K562 (cell line): Measurements from ENCODE around the gene MAML3.

Source experiments
- CHD1 ChIP-seq: fragments of 200-600 bp; sonication (generic); IDR thresholded peaks from one replicate; pipeline ENCODE4 v1.6.1; 2012; ENCODE audit warnings: mild to moderate bottlenecking, moderate library complexity, low read length, inconsistent platforms
- DMBX1 ChIP-seq: fragments of 250-450 bp; sonication (Bioruptor Pico); IDR thresholded peaks from 2 replicates; pipeline ENCODE4 v1.8.0; 2022; ENCODE audit warnings: inconsistent platforms, mild to moderate bottlenecking, moderate library complexity, borderline replicate concordance
- FOXK2 ChIP-seq, 2 experiments: fragments of 450-650 bp; IDR thresholded peaks in 1 of 2; conservative IDR thresholded peaks in 1 of 2; 2 replicates each; pipeline ENCODE4 v1.6.1; 2016; ENCODE audit warnings: low read depth in 2 of 2, mild to moderate bottlenecking in 1 of 2
- KDM1A ChIP-seq, 2 experiments: fragments of 450-650 bp; IDR thresholded peaks; 2 replicates each; pipeline ENCODE4 v1.6.1; 2016; ENCODE audit warnings: mild to moderate bottlenecking in 2 of 2
- NFIX ChIP-seq: fragments of 250-450 bp; sonication (Bioruptor Pico); IDR thresholded peaks from 2 replicates; pipeline ENCODE4 v1.4.0; 2020; ENCODE audit warnings: low read depth, mild to moderate bottlenecking, moderate library complexity
- NFYB ChIP-seq: IDR thresholded peaks from 2 replicates; pipeline ENCODE4 v1.6.1; 2011; ENCODE audit warnings: mild to moderate bottlenecking, moderate library complexity; ENCODE audit not compliant: insufficient read length; ENCODE audit errors: extremely low read depth
- NR2C2 ChIP-seq, 2 experiments: fragments of 200-800 bp in 1 of 2; sonication (Bioruptor generic) in 1 of 2; sonication (generic) in 1 of 2; formaldehyde crosslinking in 1 of 2; IDR thresholded peaks; 2 replicates each; pipeline versions ENCODE4 v1.6.1 to v1.8.0; 2016 to 2022; ENCODE audit warnings: mild to moderate bottlenecking in 1 of 2, missing compliant biosample characterization in 1 of 2, missing genetic modification characterization in 1 of 2, missing genetic modification reagents in 1 of 2
- POLR2A ChIP-seq: fragments of 450-650 bp; conservative IDR thresholded peaks from 2 replicates; pipeline ENCODE4 v1.6.1; 2016
- TAF7 ChIP-seq: fragments of 450-650 bp; IDR thresholded peaks from 2 replicates; pipeline ENCODE4 v1.6.1; 2016; ENCODE audit warnings: missing genetic modification characterization, missing compliant biosample characterization
- TF ChIP-seq, protein P1 (sequence below): sonication (generic); formaldehyde crosslinking; IDR thresholded peaks from 2 replicates; pipeline ENCODE4 v1.5.0; 2020; ENCODE audit warnings: missing genetic modification reagents

GRCh38 chr4:139776235-139776634 is 377.7 kb downstream of the MAML3 start:
- TF ChIP-seq, protein P1, sequence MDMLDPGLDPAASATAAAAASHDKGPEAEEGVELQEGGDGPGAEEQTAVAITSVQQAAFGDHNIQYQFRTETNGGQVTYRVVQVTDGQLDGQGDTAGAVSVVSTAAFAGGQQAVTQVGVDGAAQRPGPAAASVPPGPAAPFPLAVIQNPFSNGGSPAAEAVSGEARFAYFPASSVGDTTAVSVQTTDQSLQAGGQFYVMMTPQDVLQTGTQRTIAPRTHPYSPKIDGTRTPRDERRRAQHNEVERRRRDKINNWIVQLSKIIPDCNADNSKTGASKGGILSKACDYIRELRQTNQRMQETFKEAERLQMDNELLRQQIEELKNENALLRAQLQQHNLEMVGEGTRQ (CRISPR knock-in tag): no peak
- no peak for TF ChIP-seq TAF7 (tag)
- no peak for TF ChIP-seq NR2C2 (CRISPR knock-in tag; IDR thresholded peaks at IDR 0.05)
- no peak for TF ChIP-seq NR2C2 (tag; IDR thresholded peaks at IDR 0.05)
- TF ChIP-seq KDM1A (IDR thresholded peaks at IDR 0.05): no peak
- TF ChIP-seq CHD1: no peak
- TF ChIP-seq POLR2A: no peak
- TF ChIP-seq NFYB: no peak
- TF ChIP-seq NFIX: no peak
- TF ChIP-seq DMBX1 (CRISPR knock-in tag): no peak
- TF ChIP-seq FOXK2 (conservative IDR thresholded peaks at IDR 0.05 in 1 of 2, IDR thresholded peaks at IDR 0.05 in 1 of 2; ENCODE audit: low read depth in 2 of 2): no peak
